ENCODE data around the gene TMEM108.

Gene TMEM108

DNA sequence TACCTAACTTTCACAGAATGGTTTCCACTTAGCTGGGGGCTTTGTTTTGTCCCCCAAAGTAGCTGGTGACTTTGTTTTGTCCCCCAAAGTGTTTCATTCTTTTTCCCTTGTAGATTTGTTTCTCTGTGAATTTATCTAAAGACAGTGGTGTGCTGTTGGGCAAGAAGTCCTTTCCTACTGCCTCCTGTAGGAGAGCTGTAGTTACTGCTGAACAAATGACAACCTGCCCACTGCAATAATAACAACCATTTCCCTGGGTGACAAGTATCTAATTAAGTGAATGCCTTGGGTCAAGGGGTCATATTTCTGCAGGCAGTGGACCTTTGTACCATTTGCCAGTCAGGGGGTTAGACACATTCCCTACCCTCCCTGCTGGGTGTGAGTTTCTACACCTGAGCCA, 236.3 kb downstream of the TMEM108 start:
- Histone ChIP-seq H3K4me1 (ENCODE audit: control insufficient read depth, insufficient read depth, low read length, unreplicated experiment) (no peaks in the 10 kb centered on the region), H3K36me3 (ENCODE audit: insufficient read depth, low read length) (no peaks in the 10 kb centered on the region), H3K27me3 (ENCODE audit: insufficient read depth, low read length) (no peaks in the 10 kb centered on the region), H3K79me2 (ENCODE audit: control insufficient read depth, insufficient read depth, low read length, unreplicated experiment) (no peaks in the 10 kb centered on the region), H3K27ac (ENCODE audit: low read depth, low read length) (no peak overlapping the region), H2AFZ (ENCODE audit: low read length, unreplicated experiment) (no peak overlapping the region), H3K4me3 (ENCODE audit: low read depth, low read length) (no peak overlapping the region)

DNA sequence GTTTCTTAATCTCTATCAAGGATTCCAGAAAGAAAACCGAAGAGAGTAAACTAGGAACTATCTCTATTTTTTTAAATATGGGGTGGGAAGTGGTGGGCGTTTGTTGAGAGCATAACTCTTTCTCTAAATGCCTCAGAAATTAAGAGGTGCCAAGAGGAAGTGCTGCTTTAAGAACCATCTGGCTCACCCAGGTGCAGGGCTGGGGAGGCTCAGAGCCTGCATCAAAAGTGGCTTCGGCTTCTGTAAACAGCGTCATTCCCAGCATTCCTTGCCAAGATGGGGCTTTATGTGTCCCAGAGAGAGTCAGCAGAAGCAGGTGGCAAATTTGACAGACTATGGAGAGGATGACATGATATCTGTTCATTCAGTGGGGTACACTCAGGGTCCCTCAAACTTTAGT, 238.4 kb downstream of the TMEM108 start:
- Histone ChIP-seq H3K4me1 (ENCODE audit: control insufficient read depth, insufficient read depth, low read length, unreplicated experiment) (no peaks in the 10 kb centered on the region), H3K36me3 (ENCODE audit: insufficient read depth, low read length) (no peaks in the 10 kb centered on the region), H2AFZ (ENCODE audit: low read length, unreplicated experiment) (no peak overlapping the region), H3K27me3 (ENCODE audit: insufficient read depth, low read length) (no peaks in the 10 kb centered on the region), H3K4me3 (ENCODE audit: low read depth, low read length) (no peak overlapping the region), H3K27ac (ENCODE audit: low read depth, low read length) (no peak overlapping the region), H3K79me2 (ENCODE audit: control insufficient read depth, insufficient read depth, low read length, unreplicated experiment) (no peaks in the 10 kb centered on the region)

GRCh38 chr3:133277813-133278212, 239.6 kb downstream of the TMEM108 start:
- H3K4me1 ChIP-seq (ENCODE audit: control insufficient read depth, insufficient read depth, low read length, unreplicated experiment), result no peaks in the 10 kb centered on the region
- no peaks in the 10 kb centered on the region; the same call in 1 of the 2 replicates for H3K27me3 ChIP-seq (ENCODE audit: insufficient read depth, low read length)
- no peak overlapping the region for H3K27ac ChIP-seq (ENCODE audit: low read depth, low read length)
- H3K4me3 ChIP-seq (ENCODE audit: low read depth, low read length), result no peak overlapping the region
- H3K36me3 ChIP-seq (ENCODE audit: insufficient read depth, low read length), result no peaks in the 10 kb centered on the region
- H3K79me2 ChIP-seq (ENCODE audit: control insufficient read depth, insufficient read depth, low read length, unreplicated experiment), result no peaks in the 10 kb centered on the region
- H2AFZ ChIP-seq (ENCODE audit: low read length, unreplicated experiment), result no peak overlapping the region

DNA sequence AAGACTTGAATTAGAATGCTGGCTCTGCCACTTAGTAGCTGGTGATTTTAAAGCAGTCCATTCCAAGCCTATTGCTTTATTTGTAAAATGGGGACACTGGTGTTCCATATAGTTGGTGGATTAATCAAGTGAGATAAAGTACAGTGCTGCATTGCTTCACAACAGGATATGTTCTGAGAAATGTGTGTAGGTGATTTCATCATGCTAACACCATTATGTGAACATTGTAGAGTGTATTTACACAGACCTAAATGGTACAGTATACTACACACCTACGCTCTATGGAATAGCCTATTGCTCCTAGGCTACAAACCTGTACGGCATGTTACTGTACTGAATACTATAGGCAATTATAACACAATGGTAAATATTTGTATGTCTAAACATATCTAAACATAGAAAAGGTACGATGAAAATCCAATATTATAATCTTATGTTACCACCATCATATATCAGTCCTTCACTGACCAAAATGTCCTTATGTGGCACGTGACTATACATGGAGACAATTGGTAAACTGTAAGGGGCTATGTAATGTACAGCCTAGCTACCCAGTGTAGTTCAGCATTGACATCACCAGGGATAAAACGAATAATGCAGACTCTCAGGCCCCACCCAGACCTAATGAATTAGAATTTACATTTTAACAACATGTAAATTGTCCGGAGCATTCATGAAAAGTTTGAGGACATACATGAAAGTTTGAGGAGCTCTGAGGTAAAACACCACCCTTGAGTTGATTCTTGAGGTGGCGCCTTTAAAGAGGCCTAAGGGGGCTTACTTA, 240.3 kb downstream of the TMEM108 start:
- Histone ChIP-seq H3K4me1 (ENCODE audit: control insufficient read depth, insufficient read depth, low read length, unreplicated experiment) (no peaks in the 10 kb centered on the region), H2AFZ (ENCODE audit: low read length, unreplicated experiment) (no peak overlapping the region)

DNA sequence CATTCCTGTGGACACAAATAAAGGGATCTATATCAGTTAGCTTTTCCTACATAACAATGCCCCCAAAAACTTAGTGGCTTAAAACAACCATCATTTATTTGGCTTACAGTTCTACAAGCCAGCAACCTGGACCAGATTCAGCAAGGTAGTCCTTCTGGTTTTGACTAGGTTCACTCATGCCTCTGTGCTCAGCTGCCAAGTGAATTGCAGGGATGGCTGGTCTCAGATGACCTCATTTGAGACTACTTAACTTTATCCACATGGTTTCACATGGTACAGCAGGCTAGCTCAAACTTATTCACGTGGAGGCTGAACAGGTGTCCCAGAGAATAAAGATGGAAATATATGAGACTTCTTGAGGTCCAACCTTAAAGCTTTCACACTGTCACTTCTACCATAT, 242.4 kb downstream of the TMEM108 start:
- Histone ChIP-seq H2AFZ (ENCODE audit: low read length, unreplicated experiment) (no peak overlapping the region), H3K27ac (ENCODE audit: low read depth, low read length) (no peak overlapping the region), H3K79me2 (ENCODE audit: control insufficient read depth, insufficient read depth, low read length, unreplicated experiment) (no peaks in the 10 kb centered on the region), H3K4me1 (ENCODE audit: control insufficient read depth, insufficient read depth, low read length, unreplicated experiment) (no peaks in the 10 kb centered on the region), H3K4me3 (ENCODE audit: low read depth, low read length) (no peak overlapping the region), H3K36me3 (ENCODE audit: insufficient read depth, low read length) (no peaks in the 10 kb centered on the region), H3K27me3 (ENCODE audit: insufficient read depth, low read length) (no peaks in the 10 kb centered on the region; the same call in 1 of the 2 replicates)

More for the DNA sequence above, 240.3 kb downstream of the TMEM108 start:
- no peaks in the 10 kb centered on the region for H3K79me2 ChIP-seq (ENCODE audit: control insufficient read depth, insufficient read depth, low read length, unreplicated experiment)
- no peaks in the 10 kb centered on the region; the same call in 1 of the 2 replicates for H3K27me3 ChIP-seq (ENCODE audit: insufficient read depth, low read length)
- H3K4me3 ChIP-seq (ENCODE audit: low read depth, low read length), result no peak overlapping the region
- H3K27ac ChIP-seq (ENCODE audit: low read depth, low read length), result no peak overlapping the region
- no peaks in the 10 kb centered on the region for H3K36me3 ChIP-seq (ENCODE audit: insufficient read depth, low read length)

DNA sequence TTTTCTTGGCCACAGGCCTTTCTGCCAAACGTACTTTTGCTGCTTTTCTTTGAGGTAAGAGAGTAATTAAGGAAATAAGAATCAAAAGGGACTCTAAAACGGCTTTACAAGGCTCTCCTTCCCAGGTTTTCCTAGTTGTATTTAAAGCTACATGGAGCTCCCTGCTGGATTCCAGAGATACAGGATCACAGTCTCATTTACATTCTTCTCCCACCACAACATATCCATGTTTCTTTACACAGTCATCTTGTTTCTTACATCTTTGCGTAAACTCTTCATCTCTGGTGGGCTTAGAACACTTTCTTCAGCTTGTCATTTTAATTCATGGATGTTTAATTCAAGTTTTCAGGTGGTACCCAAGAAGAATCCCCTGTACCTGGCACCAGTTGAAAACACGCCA, 244.0 kb downstream of the TMEM108 start:
- H3K4me3 ChIP-seq (ENCODE audit: low read depth, low read length), result no peak overlapping the region
- no peak overlapping the region for H2AFZ ChIP-seq (ENCODE audit: low read length, unreplicated experiment)
- no peaks in the 10 kb centered on the region for H3K36me3 ChIP-seq (ENCODE audit: insufficient read depth, low read length)
- no peak overlapping the region for H3K27ac ChIP-seq (ENCODE audit: low read depth, low read length)
- H3K4me1 ChIP-seq (ENCODE audit: control insufficient read depth, insufficient read depth, low read length, unreplicated experiment), result no peaks in the 10 kb centered on the region
- H3K27me3 ChIP-seq (ENCODE audit: insufficient read depth, low read length), result no peaks in the 10 kb centered on the region; the same call in 1 of the 2 replicates
- no peaks in the 10 kb centered on the region for H3K79me2 ChIP-seq (ENCODE audit: control insufficient read depth, insufficient read depth, low read length, unreplicated experiment)

DNA sequence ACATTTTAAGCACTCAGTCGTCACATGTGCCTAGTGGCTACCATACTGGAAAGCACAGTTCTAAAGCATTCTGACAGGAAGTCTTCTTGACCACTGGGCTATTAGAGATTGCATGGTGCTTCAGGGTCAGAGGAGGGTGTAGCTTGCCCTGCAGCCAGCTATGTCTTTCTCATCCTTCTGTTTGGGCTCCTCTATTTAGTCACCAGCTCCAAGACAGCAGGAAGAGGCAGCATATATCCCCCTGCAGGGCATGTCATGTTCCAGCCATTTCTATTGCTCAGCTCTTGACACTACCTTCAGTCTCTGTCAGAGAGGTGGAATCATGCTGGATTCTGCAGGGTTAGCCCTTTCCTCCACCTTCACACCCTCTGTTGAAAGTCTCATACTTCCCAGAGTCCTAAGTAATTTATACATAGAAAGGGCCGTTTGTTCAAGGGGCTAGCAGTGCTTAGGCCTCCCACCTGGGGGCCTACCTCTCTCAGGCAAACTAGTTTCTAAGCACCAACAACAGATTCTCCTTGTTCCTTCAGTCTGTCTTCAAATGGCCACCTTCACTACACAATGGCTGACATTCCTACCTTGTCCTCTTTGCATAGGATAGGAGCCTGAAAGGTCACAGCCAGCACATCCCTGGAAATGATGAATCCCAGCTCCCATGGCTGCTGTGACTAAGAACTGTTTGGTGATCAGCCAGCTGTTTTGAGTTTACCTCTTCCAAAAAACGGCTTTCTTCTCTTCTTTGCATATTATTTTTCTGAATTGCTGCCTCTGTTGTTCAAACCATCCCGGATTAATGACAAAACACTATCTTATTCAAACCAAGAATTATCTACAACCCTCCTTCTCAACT, 246.0 kb downstream of the TMEM108 start:
- Histone ChIP-seq H3K4me3 (ENCODE audit: low read depth, low read length) (no peak overlapping the region), H3K79me2 (ENCODE audit: control insufficient read depth, insufficient read depth, low read length, unreplicated experiment) (no peaks in the 10 kb centered on the region), H3K36me3 (ENCODE audit: insufficient read depth, low read length) (no peaks in the 10 kb centered on the region), H2AFZ (ENCODE audit: low read length, unreplicated experiment) (no peak overlapping the region), H3K27ac (ENCODE audit: low read depth, low read length) (no peak overlapping the region), H3K4me1 (ENCODE audit: control insufficient read depth, insufficient read depth, low read length, unreplicated experiment) (no peaks in the 10 kb centered on the region), H3K27me3 (ENCODE audit: insufficient read depth, low read length) (no peaks in the 10 kb centered on the region; the same call in 1 of the 2 replicates)

- Histone ChIP-seq H3K27ac (ENCODE audit: low read depth, low read length) (no peak overlapping the region), H3K79me2 (ENCODE audit: control insufficient read depth, insufficient read depth, low read length, unreplicated experiment) (no peaks in the 10 kb centered on the region), H3K4me1 (ENCODE audit: control insufficient read depth, insufficient read depth, low read length, unreplicated experiment) (peaks cover 11% of the 10 kb centered on the region), H3K4me3 (ENCODE audit: low read depth, low read length) (no peak overlapping the region), H3K36me3 (ENCODE audit: insufficient read depth, low read length) (no peaks in the 10 kb centered on the region), H2AFZ (ENCODE audit: low read length, unreplicated experiment) (no peak overlapping the region), H3K27me3 (ENCODE audit: insufficient read depth, low read length) (no peaks in the 10 kb centered on the region)
Measured at GRCh38 chr3:133289322-133289721, 251.1 kb downstream of the TMEM108 start.

DNA sequence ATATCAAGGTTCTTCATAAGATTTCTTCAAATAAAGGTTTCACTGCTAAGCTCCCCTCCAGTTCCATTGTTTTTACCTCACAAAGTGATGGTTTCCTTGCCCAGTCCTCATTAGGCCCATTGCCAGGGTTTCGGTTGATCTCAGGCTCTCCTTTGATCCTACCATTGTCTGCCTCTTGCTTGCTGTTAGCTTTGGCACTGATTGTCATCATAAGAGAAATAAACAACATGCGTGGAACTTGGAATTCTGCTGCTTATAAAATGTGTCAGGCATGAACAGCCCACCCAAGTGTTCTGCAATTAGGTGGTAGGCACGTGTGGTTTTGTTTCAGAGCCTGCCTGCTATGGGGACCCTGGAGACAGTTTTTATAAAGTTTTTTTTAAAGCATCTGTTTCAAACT, 254.1 kb downstream of the TMEM108 start:
- H3K4me1 ChIP-seq (ENCODE audit: control insufficient read depth, insufficient read depth, low read length, unreplicated experiment), result peaks cover 32% of the 10 kb centered on the region
- H3K36me3 ChIP-seq (ENCODE audit: insufficient read depth, low read length), result no peaks in the 10 kb centered on the region
- H3K27me3 ChIP-seq (ENCODE audit: insufficient read depth, low read length), result no peaks in the 10 kb centered on the region
- H3K4me3 ChIP-seq (ENCODE audit: low read depth, low read length), result no peak overlapping the region
- H3K27ac ChIP-seq (ENCODE audit: low read depth, low read length), result no peak overlapping the region
- H3K79me2 ChIP-seq (ENCODE audit: control insufficient read depth, insufficient read depth, low read length, unreplicated experiment), result no peaks in the 10 kb centered on the region
- no peak overlapping the region for H2AFZ ChIP-seq (ENCODE audit: low read length, unreplicated experiment)

GRCh38 chr3:133293397-133294110, 255.4 kb downstream of the TMEM108 start:
- H3K79me2 ChIP-seq (ENCODE audit: control insufficient read depth, insufficient read depth, low read length, unreplicated experiment), result no peaks in the 10 kb centered on the region
- H3K27ac ChIP-seq (ENCODE audit: low read depth, low read length), result no peak overlapping the region
- peaks cover 32% of the 10 kb centered on the region for H3K4me1 ChIP-seq (ENCODE audit: control insufficient read depth, insufficient read depth, low read length, unreplicated experiment)
- H3K27me3 ChIP-seq (ENCODE audit: insufficient read depth, low read length), result no peaks in the 10 kb centered on the region
- H3K36me3 ChIP-seq (ENCODE audit: insufficient read depth, low read length), result no peaks in the 10 kb centered on the region
- H3K4me3 ChIP-seq (ENCODE audit: low read depth, low read length), result no peak overlapping the region
- H2AFZ ChIP-seq (ENCODE audit: low read length, unreplicated experiment), result no peak overlapping the region
